ENCODE results near the gene DYNLT2.

DYNLT2 gene

GRCh38 chr6:169789944-169790927, 38.9 kb upstream of the DYNLT2 start:
- H3K4me3 ChIP-seq (ENCODE audit: low read depth, low read length), result peak overlapping the region; percentile 40
- peak; percentile 76 for DNase-seq (ENCODE audit: low read depth)
- TF ChIP-seq MAX (IDR thresholded peaks at IDR 0.05; ENCODE audit: low read depth, low read length) (0 out of 2 replicates have a peak, but pooled peaks have one; percentile 47), CTCF (IDR thresholded peaks at IDR 0.05; ENCODE audit: low read depth, low read length) (peak; percentile 98), POLR2A (IDR thresholded peaks at IDR 0.05; ENCODE audit: extremely low read depth, insufficient read length) (no peak), MYC (IDR thresholded peaks at IDR 0.05; ENCODE audit: low read depth, low read length) (peak; percentile 46; the same call in 1 of the 2 replicates)

GRCh38 chr6:169789146-169789943, 38.0 kb upstream of the DYNLT2 start:
- DNase-seq (ENCODE audit: low read depth), result no peak
- peak overlapping the region; percentile 40 for H3K4me3 ChIP-seq (ENCODE audit: low read depth, low read length)
- TF ChIP-seq MAX (IDR thresholded peaks at IDR 0.05; ENCODE audit: low read depth, low read length), result no peak
- TF ChIP-seq POLR2A (IDR thresholded peaks at IDR 0.05; ENCODE audit: extremely low read depth, insufficient read length), result no peak
- no peak for TF ChIP-seq MYC (IDR thresholded peaks at IDR 0.05; ENCODE audit: low read depth, low read length)
- no peak for TF ChIP-seq CTCF (IDR thresholded peaks at IDR 0.05; ENCODE audit: low read depth, low read length)

GRCh38 chr6:169788809-169789145, 37.4 kb upstream of the DYNLT2 start:
- no peak overlapping the region for H3K4me3 ChIP-seq (ENCODE audit: low read depth, low read length)
- DNase-seq (ENCODE audit: low read depth), result no peak
- TF ChIP-seq POLR2A (IDR thresholded peaks at IDR 0.05; ENCODE audit: extremely low read depth, insufficient read length) (no peak), MAX (IDR thresholded peaks at IDR 0.05; ENCODE audit: low read depth, low read length) (no peak), MYC (IDR thresholded peaks at IDR 0.05; ENCODE audit: low read depth, low read length) (no peak), CTCF (IDR thresholded peaks at IDR 0.05; ENCODE audit: low read depth, low read length) (no peak)

GRCh38 chr6:169787797-169788196, 36.4 kb upstream of the DYNLT2 start:
- no peak overlapping the region for H3K4me3 ChIP-seq (ENCODE audit: low read depth, low read length)
- DNase-seq (ENCODE audit: low read depth), result no peak
- TF ChIP-seq CTCF (IDR thresholded peaks at IDR 0.05; ENCODE audit: low read depth, low read length) (no peak), MYC (IDR thresholded peaks at IDR 0.05; ENCODE audit: low read depth, low read length) (no peak), MAX (IDR thresholded peaks at IDR 0.05; ENCODE audit: low read depth, low read length) (no peak), POLR2A (IDR thresholded peaks at IDR 0.05; ENCODE audit: extremely low read depth, insufficient read length) (no peak)

- no peak for DNase-seq (ENCODE audit: low read depth)
- H3K4me3 ChIP-seq (ENCODE audit: low read depth, low read length), result no peak overlapping the region
- TF ChIP-seq POLR2A (IDR thresholded peaks at IDR 0.05; ENCODE audit: extremely low read depth, insufficient read length) (no peak), MAX (IDR thresholded peaks at IDR 0.05; ENCODE audit: low read depth, low read length) (no peak), CTCF (IDR thresholded peaks at IDR 0.05; ENCODE audit: low read depth, low read length) (no peak), MYC (IDR thresholded peaks at IDR 0.05; ENCODE audit: low read depth, low read length) (no peak)
Measured at GRCh38 chr6:169786349-169786748, 35.0 kb upstream of the DYNLT2 start.

All from NB4 (cell line).